ENCODE measurements around the gene BARHL2. TPM values are rescaled to one million over a fixed set of nuclear protein-coding genes. Genes with fewer than 3 reads are reported as not detected.

BARHL2 gene
- total and polyA plus RNA-seq, 11 donors = not detected

GRCh38 chr1:90724926-90725656 lies 8.0 kb upstream of the BARHL2 start:
- ATAC-seq (no peak), DNase-seq (no peak)
- peaks cover 76 to 100% (median 99%) of the 10 kb centered on the region in 9 donors for H3K27me3 ChIP-seq
- peaks cover 0 to 8% (median 0%) of the 10 kb centered on the region in 12 donors for H3K9me3 ChIP-seq
- no peak for TF ChIP-seq POLR2A (IDR thresholded peaks at IDR 0.05)
- TF ChIP-seq CTCF (IDR thresholded peaks at IDR 0.05) = no peak
- intact Hi-C loops (cut with DNase I) = loop anchor here in 9 of 10 donors (5.0 to 10.0 kb wide), 9 partner anchors 110 to 442 kb away; partner anchors contain the start of gene ZNF644 (in 1 of the 9)
- H3K4me3 ChIP-seq = peak overlapping the region in 10 of 12 donors; percentile 14 to 41 (median 32)
- peaks cover 8 to 53% (median 27%) of the 10 kb centered on the region in 12 donors for H3K4me1 ChIP-seq
- no peak overlapping the region for H3K27ac ChIP-seq
- WGBS, 4 donors = 3 to 7% (median 3%) methylated on average over 35 to 52 of the region's 52 CpGs
- no peaks in the 10 kb centered on the region for H3K36me3 ChIP-seq

GRCh38 chr1:90724361-90724760 lies 7.3 kb upstream of the BARHL2 start:
- H3K27ac ChIP-seq = no peak overlapping the region
- intact Hi-C loops (cut with DNase I) = loop anchor here in 8 of 10 donors (5.0 to 10.0 kb wide), 9 partner anchors 110 to 443 kb away; partner anchors contain the start of gene ZNF644 (in 1 of the 8)
- DNase-seq (no peak), ATAC-seq (no peak)
- H3K4me1 ChIP-seq = peaks cover 8 to 46% (median 27%) of the 10 kb centered on the region in 12 donors
- TF ChIP-seq CTCF (IDR thresholded peaks at IDR 0.05) = no peak
- no peak for TF ChIP-seq POLR2A (IDR thresholded peaks at IDR 0.05)
- no peak overlapping the region for H3K4me3 ChIP-seq
- 4 to 8% (median 6%) methylated on average over 19 of the region's 19 CpGs for WGBS, 4 donors
- peaks cover 80 to 100% (median 99%) of the 10 kb centered on the region in 9 donors for H3K27me3 ChIP-seq
- H3K9me3 ChIP-seq = peaks cover 0 to 8% (median 0%) of the 10 kb centered on the region in 12 donors
- no peaks in the 10 kb centered on the region for H3K36me3 ChIP-seq

GRCh38 chr1:90723590-90724108 lies 6.5 kb upstream of the BARHL2 start:
- peaks cover 0 to 8% (median 0%) of the 10 kb centered on the region in 12 donors for H3K9me3 ChIP-seq
- intact Hi-C loops (cut with DNase I) = loop anchor here in 8 of 10 donors (5.0 to 10.0 kb wide), 9 partner anchors 111 to 444 kb away; partner anchors contain the start of gene ZNF644 (in 1 of the 8)

More at GRCh38 chr1:90723590-90724108, 6.5 kb upstream of the BARHL2 start:
- WGBS, 4 donors = 3 to 9% (median 5%) methylated on average over 20 to 22 of the region's 22 CpGs
- DNase-seq = no peak
- peaks cover 79 to 100% (median 99%) of the 10 kb centered on the region in 9 donors for H3K27me3 ChIP-seq
- H3K4me1 ChIP-seq = peaks cover 8 to 50% (median 27%) of the 10 kb centered on the region in 12 donors
- ATAC-seq = no peak
- H3K27ac ChIP-seq = no peak overlapping the region
- TF ChIP-seq POLR2A (IDR thresholded peaks at IDR 0.05) (no peak), CTCF (IDR thresholded peaks at IDR 0.05) (peak in 3 of 12 donors; percentile 5 to 12 (median 5))
- no peaks in the 10 kb centered on the region for H3K36me3 ChIP-seq
- H3K4me3 ChIP-seq = peak overlapping the region in 9 of 12 donors; percentile 11 to 54 (median 28)

Data from heart left ventricle (tissue), 16 donors.